ENCODE data around the gene DMXL2. TPM values are rescaled to one million over a fixed set of nuclear protein-coding genes. Genes with fewer than 3 reads are reported as not detected.

The DMXL2 gene
- total RNA-seq, 3 donors from 2014 or later (not counting 1 experiment from before 2014, with no cell fraction given): 6.4 to 12.4 (median 11.3) TPM

GRCh38 chr15:51526955-51527354 lies 95.6 kb downstream of the DMXL2 start:
- H3K36me3 Mint-ChIP-seq: peaks cover 8% of the 10 kb centered on the region
- Histone ChIP-seq H3K4me3 (ENCODE audit: low read length) (no peak overlapping the region), H3K4me1 (ENCODE audit: control insufficient read depth, insufficient read depth, low read length) (no peaks in the 10 kb centered on the region), H3K27ac (ENCODE audit: low read length) (no peak overlapping the region), H3K9me3 (ENCODE audit: control insufficient read depth, insufficient read depth, low read length) (no peaks in the 10 kb centered on the region), H3K27me3 (ENCODE audit: control insufficient read depth, insufficient read depth, low read length) (no peaks in the 10 kb centered on the region), H3K36me3 (ENCODE audit: control insufficient read depth, insufficient read depth, low read length) (no peaks in the 10 kb centered on the region)
- no peaks in the 10 kb centered on the region for H3K4me1 Mint-ChIP-seq
- 100% methylated on average over 3 of the region's 5 CpGs for WGBS (ENCODE audit: insufficient coverage)
- TF ChIP-seq, protein P1, sequence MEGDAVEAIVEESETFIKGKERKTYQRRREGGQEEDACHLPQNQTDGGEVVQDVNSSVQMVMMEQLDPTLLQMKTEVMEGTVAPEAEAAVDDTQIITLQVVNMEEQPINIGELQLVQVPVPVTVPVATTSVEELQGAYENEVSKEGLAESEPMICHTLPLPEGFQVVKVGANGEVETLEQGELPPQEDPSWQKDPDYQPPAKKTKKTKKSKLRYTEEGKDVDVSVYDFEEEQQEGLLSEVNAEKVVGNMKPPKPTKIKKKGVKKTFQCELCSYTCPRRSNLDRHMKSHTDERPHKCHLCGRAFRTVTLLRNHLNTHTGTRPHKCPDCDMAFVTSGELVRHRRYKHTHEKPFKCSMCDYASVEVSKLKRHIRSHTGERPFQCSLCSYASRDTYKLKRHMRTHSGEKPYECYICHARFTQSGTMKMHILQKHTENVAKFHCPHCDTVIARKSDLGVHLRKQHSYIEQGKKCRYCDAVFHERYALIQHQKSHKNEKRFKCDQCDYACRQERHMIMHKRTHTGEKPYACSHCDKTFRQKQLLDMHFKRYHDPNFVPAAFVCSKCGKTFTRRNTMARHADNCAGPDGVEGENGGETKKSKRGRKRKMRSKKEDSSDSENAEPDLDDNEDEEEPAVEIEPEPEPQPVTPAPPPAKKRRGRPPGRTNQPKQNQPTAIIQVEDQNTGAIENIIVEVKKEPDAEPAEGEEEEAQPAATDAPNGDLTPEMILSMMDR (IDR thresholded peaks at IDR 0.05): no peak
- ATAC-seq (no peak), DNase-seq (no peak)
- no peaks in the 10 kb centered on the region for H3K27me3 Mint-ChIP-seq (ENCODE audit: low read depth in 2 of 2)
- intact Hi-C loops (cut with micrococcal nuclease): no loop called here
- H3K9me3 Mint-ChIP-seq: peaks cover 2 to 6% of the 10 kb centered on the region in 2 donors
- no peak overlapping the region for H3K4me3 Mint-ChIP-seq
- H3K27ac Mint-ChIP-seq: no peak overlapping the region

DNA sequence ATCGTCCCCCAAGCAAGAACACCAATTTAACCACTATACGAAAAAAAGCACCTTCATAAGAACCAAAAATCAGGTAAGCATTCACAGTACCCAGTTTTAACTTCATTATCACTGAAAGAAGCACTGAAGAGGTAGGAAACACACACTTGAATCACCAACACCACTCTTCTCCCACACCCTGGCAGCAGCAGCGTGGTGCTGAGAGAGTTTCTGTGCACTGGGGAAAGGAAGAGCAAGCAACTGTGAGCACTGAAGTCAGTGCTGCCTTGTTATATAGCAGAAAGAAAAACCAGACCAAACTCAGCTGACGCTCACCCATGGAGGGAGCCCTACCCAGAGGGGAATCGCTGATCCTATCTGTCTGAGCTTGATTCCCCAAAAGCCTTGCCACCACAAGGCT lies 98.2 kb downstream of the DMXL2 start:
- Histone ChIP-seq H3K9me3 (ENCODE audit: control insufficient read depth, insufficient read depth, low read length) (no peaks in the 10 kb centered on the region), H3K27ac (ENCODE audit: low read length) (no peak overlapping the region), H3K36me3 (ENCODE audit: control insufficient read depth, insufficient read depth, low read length) (no peaks in the 10 kb centered on the region), H3K4me3 (ENCODE audit: low read length) (no peak overlapping the region), H3K4me1 (ENCODE audit: control insufficient read depth, insufficient read depth, low read length) (no peaks in the 10 kb centered on the region), H3K27me3 (ENCODE audit: control insufficient read depth, insufficient read depth, low read length) (no peaks in the 10 kb centered on the region)
- TF ChIP-seq, protein P1 (IDR thresholded peaks at IDR 0.05): no peak
- Mint-ChIP-seq H3K4me3 (no peak overlapping the region), H3K27ac (no peak overlapping the region), H3K36me3 (peaks cover 8% of the 10 kb centered on the region), H3K9me3 (peaks cover 2 to 6% of the 10 kb centered on the region in 2 donors), H3K4me1 (no peaks in the 10 kb centered on the region), H3K27me3 (ENCODE audit: low read depth in 2 of 2) (no peaks in the 10 kb centered on the region)
- no peak for ATAC-seq
- DNase-seq: no peak
- WGBS (ENCODE audit: insufficient coverage): 86% methylated on average over 5 of the region's 5 CpGs
- intact Hi-C loops (cut with micrococcal nuclease): no loop called here

- H3K4me1 Mint-ChIP-seq: no peaks in the 10 kb centered on the region
- H3K36me3 ChIP-seq (ENCODE audit: control insufficient read depth, insufficient read depth, low read length): no peaks in the 10 kb centered on the region
- intact Hi-C loops (cut with micrococcal nuclease): no loop called here
- WGBS (ENCODE audit: insufficient coverage): 50% methylated on average over 1 of the region's 1 CpG
- no peaks in the 10 kb centered on the region for H3K4me1 ChIP-seq (ENCODE audit: control insufficient read depth, insufficient read depth, low read length)
- no peaks in the 10 kb centered on the region for H3K36me3 Mint-ChIP-seq
- no peak overlapping the region for H3K27ac ChIP-seq (ENCODE audit: low read length)
- DNase-seq: no peak
- H3K9me3 ChIP-seq (ENCODE audit: control insufficient read depth, insufficient read depth, low read length): no peaks in the 10 kb centered on the region
- H3K9me3 Mint-ChIP-seq: peaks cover 0 to 2% of the 10 kb centered on the region in 2 donors
- no peak overlapping the region for H3K27ac Mint-ChIP-seq
- no peak overlapping the region for H3K4me3 ChIP-seq (ENCODE audit: low read length)
- TF ChIP-seq, protein P1 (IDR thresholded peaks at IDR 0.05): no peak
- no peaks in the 10 kb centered on the region for H3K27me3 Mint-ChIP-seq (ENCODE audit: low read depth in 2 of 2)
- H3K27me3 ChIP-seq (ENCODE audit: control insufficient read depth, insufficient read depth, low read length): no peaks in the 10 kb centered on the region
- H3K4me3 Mint-ChIP-seq: no peak overlapping the region
- ATAC-seq: no peak
Observed at GRCh38 chr15:51516291-51516690, 106.3 kb downstream of the DMXL2 start.

- no peak for DNase-seq
Observed at GRCh38 chr15:51505251-51505650, 117.3 kb downstream of the DMXL2 start.

More at GRCh38 chr15:51505251-51505650, 117.3 kb downstream of the DMXL2 start:
- Mint-ChIP-seq H3K4me3 (no peak overlapping the region), H3K27me3 (ENCODE audit: low read depth in 2 of 2) (no peaks in the 10 kb centered on the region), H3K4me1 (no peaks in the 10 kb centered on the region), H3K27ac (no peak overlapping the region), H3K36me3 (no peaks in the 10 kb centered on the region), H3K9me3 (no peaks in the 10 kb centered on the region)
- Histone ChIP-seq H3K27me3 (ENCODE audit: control insufficient read depth, insufficient read depth, low read length) (no peaks in the 10 kb centered on the region), H3K27ac (ENCODE audit: low read length) (no peak overlapping the region), H3K4me1 (ENCODE audit: control insufficient read depth, insufficient read depth, low read length) (no peaks in the 10 kb centered on the region), H3K9me3 (ENCODE audit: control insufficient read depth, insufficient read depth, low read length) (no peaks in the 10 kb centered on the region), H3K4me3 (ENCODE audit: low read length) (no peak overlapping the region), H3K36me3 (ENCODE audit: control insufficient read depth, insufficient read depth, low read length) (no peaks in the 10 kb centered on the region)
- intact Hi-C loops (cut with micrococcal nuclease): no loop called here
- TF ChIP-seq, protein P1 (IDR thresholded peaks at IDR 0.05): no peak
- no peak for ATAC-seq
- WGBS (ENCODE audit: insufficient coverage): 87% methylated on average over 1 of the region's 1 CpG

Measured in natural killer cell (primary cell).